Activated CD4-positive, alpha-beta memory T cell treated with anti-CD3 and anti-CD28 coated beads for 36 hours (primary cell): ENCODE results near the gene PTTG1IP. TPM values are rescaled to one million over a fixed set of nuclear protein-coding genes. Genes with fewer than 3 reads are reported as not detected.
A peak's percentile ranks its signal among the peaks of the same experiment; 100 is the strongest.

Source experiments
- CTCF ChIA-PET: fragments of 350-600 bp; sonication (Branson Sonifier 250); formaldehyde crosslinking; loops from one replicate; lab custom pipeline; 2021; ENCODE audit warnings: antibody characterized with exemption, inconsistent platforms; lab: Charles Lee
- POLR2A ChIA-PET: fragments of 350-600 bp; sonication (Branson Sonifier 250); formaldehyde crosslinking; loops from one replicate; lab custom pipeline; 2021; ENCODE audit warnings: antibody characterized with exemption; lab: Charles Lee
- DNase-seq: peaks from one replicate; pipeline ENCODE4 v3.0.0-alpha.2; 2020
- H3K27ac Mint-ChIP-seq: one replicate; pipeline ENCODE4 v1.8.0; 2021; ENCODE audit warnings: mixed read lengths
- H3K27me3 Mint-ChIP-seq: one replicate; pipeline ENCODE4 v1.8.0; 2021; ENCODE audit warnings: mixed read lengths
- H3K36me3 Mint-ChIP-seq: one replicate; pipeline ENCODE4 v1.8.0; 2021; ENCODE audit warnings: mixed read lengths
- H3K4me1 Mint-ChIP-seq: one replicate; pipeline ENCODE4 v1.8.0; 2021; ENCODE audit warnings: low read depth, mixed read lengths
- H3K4me3 Mint-ChIP-seq: one replicate; pipeline ENCODE4 v1.8.0; 2021; ENCODE audit warnings: mild to moderate bottlenecking, mixed read lengths
- H3K9me3 Mint-ChIP-seq: one replicate; pipeline ENCODE4 v1.8.0; 2021; ENCODE audit warnings: mixed read lengths
- intact Hi-C: fragments of 100-400 bp; cut with micrococcal nuclease; formaldehyde crosslinking; loops from one replicate; pipeline ENCODE4 v1.15.1; 2023
- total RNA-seq, 2 experiments: library from RNA; stranded (reverse); gene quantifications; one replicate each; pipeline ENCODE4 v1.2.3, GENCODE V29; 2021

PTTG1IP gene
- total RNA-seq, 2 experiments from 2014 or later = 43.0 to 44.4 TPM

GRCh38 chr21:44818640-44819011, 54.9 kb downstream of the PTTG1IP start:
- CTCF ChIA-PET = interaction anchor here (0.7 to 1.0 kb wide), 2 partner anchors 19 to 55 kb away, joined by 3 read pairs; partner anchors contain the start of gene PTTG1IP
- H3K27ac Mint-ChIP-seq = peak overlapping the region; percentile 64
- H3K9me3 Mint-ChIP-seq = peaks cover 28% of the 10 kb centered on the region
- intact Hi-C loops = loop anchor here (5.0 kb wide), 2 partner anchors 109 to 264 kb away; no protein-coding TSS in a partner anchor
- peaks cover 11% of the 10 kb centered on the region for H3K4me1 Mint-ChIP-seq
- no peaks in the 10 kb centered on the region for H3K27me3 Mint-ChIP-seq
- peak overlapping the region; percentile 56 for H3K4me3 Mint-ChIP-seq
- POLR2A ChIA-PET = no interaction called here
- DNase-seq = no peak
- no peaks in the 10 kb centered on the region for H3K36me3 Mint-ChIP-seq

- peaks cover 11% of the 10 kb centered on the region for H3K4me1 Mint-ChIP-seq
- H3K9me3 Mint-ChIP-seq = peaks cover 22% of the 10 kb centered on the region
- H3K4me3 Mint-ChIP-seq = peak within 1 kb of the TSS; percentile 72
- peak; percentile 89 for DNase-seq
- peaks cover 2% of the 10 kb centered on the region for H3K36me3 Mint-ChIP-seq
- no peaks in the 10 kb centered on the region for H3K27me3 Mint-ChIP-seq
- ChIA-PET CTCF (interaction anchor here (1.0 kb wide), 3 partner anchors 17 to 25 kb away, joined by 3 to 11 read pairs (median 5); partner anchors contain the start of gene UBE2G2), POLR2A (interaction anchor here (1.1 kb wide), 1 partner anchor 17 kb away, joined by 6 read pairs; the partner anchor contains the start of gene UBE2G2)
- H3K27ac Mint-ChIP-seq = peak within 1 kb of the TSS; percentile 64
- intact Hi-C loops = loop anchor here (1.0 to 5.0 kb wide), 4 partner anchors 17 to 264 kb away; partner anchors contain the start of genes PTTG1IP and UBE2G2
Measured at GRCh38 chr21:44817914-44818639, 55.4 kb downstream of the PTTG1IP start, which contains the start of gene SUMO3. Gene SUMO3, minus strand, starts transcription at chr21:44818062. Its CDS starts 94 bp downstream, at chr21:44817968.

GRCh38 chr21:44817506-44817880, 56.0 kb downstream of the PTTG1IP start:
- H3K27ac Mint-ChIP-seq = peak overlapping the region; percentile 33
- H3K4me3 Mint-ChIP-seq = peak overlapping the region; percentile 72
- peaks cover 17% of the 10 kb centered on the region for H3K9me3 Mint-ChIP-seq
- intact Hi-C loops = loop anchor here (1.0 to 5.0 kb wide), 4 partner anchors 16 to 265 kb away; partner anchors contain the start of genes PTTG1IP and UBE2G2
- peaks cover 11% of the 10 kb centered on the region for H3K4me1 Mint-ChIP-seq
- H3K27me3 Mint-ChIP-seq = no peaks in the 10 kb centered on the region
- DNase-seq = peak; percentile 95
- ChIA-PET CTCF (interaction anchor here (0.6 to 1.0 kb wide), 4 partner anchors 16 to 114 kb away, joined by 3 to 11 read pairs (median 4); partner anchors contain the start of gene UBE2G2), POLR2A (interaction anchor here (0.6 to 1.1 kb wide), 2 partner anchors 16 to 56 kb away, joined by 6 to 9 read pairs; partner anchors contain the start of genes PTTG1IP and UBE2G2)
- peaks cover 3% of the 10 kb centered on the region for H3K36me3 Mint-ChIP-seq

GRCh38 chr21:44816761-44817505, 56.6 kb downstream of the PTTG1IP start:
- DNase-seq = no peak
- intact Hi-C loops = loop anchor here (1.0 to 5.0 kb wide), 4 partner anchors 16 to 265 kb away; partner anchors contain the start of genes PTTG1IP and UBE2G2
- no peaks in the 10 kb centered on the region for H3K27me3 Mint-ChIP-seq
- H3K36me3 Mint-ChIP-seq = peaks cover 3% of the 10 kb centered on the region
- peaks cover 11% of the 10 kb centered on the region for H3K4me1 Mint-ChIP-seq
- H3K4me3 Mint-ChIP-seq = peak overlapping the region; percentile 72
- POLR2A ChIA-PET = interaction anchor here (0.6 to 1.1 kb wide), 2 partner anchors 16 to 57 kb away, joined by 6 to 9 read pairs; partner anchors contain the start of genes PTTG1IP and UBE2G2
- CTCF ChIA-PET = interaction anchor here (0.6 to 1.0 kb wide), 4 partner anchors 16 to 115 kb away, joined by 3 to 11 read pairs (median 4); partner anchors contain the start of gene UBE2G2
- peaks cover 11% of the 10 kb centered on the region for H3K9me3 Mint-ChIP-seq
- peak overlapping the region; percentile 33 for H3K27ac Mint-ChIP-seq

GRCh38 chr21:44815852-44816628, 57.5 kb downstream of the PTTG1IP start:
- intact Hi-C loops = loop anchor here (5.0 kb wide), 2 partner anchors 111 to 266 kb away; no protein-coding TSS in a partner anchor
- ChIA-PET POLR2A (interaction anchor here (0.5 to 1.6 kb wide), 2 partner anchors 15 to 57 kb away, joined by 3 to 5 read pairs; partner anchors contain the start of gene UBE2G2), CTCF (interaction anchor here (1.1 to 2.6 kb wide), 3 partner anchors 13 to 23 kb away, joined by 3 to 9 read pairs (median 4); partner anchors contain the start of gene UBE2G2)
- Mint-ChIP-seq H3K36me3 (peaks cover 3% of the 10 kb centered on the region), H3K9me3 (peaks cover 8% of the 10 kb centered on the region), H3K27me3 (no peaks in the 10 kb centered on the region), H3K4me3 (peak overlapping the region; percentile 69), H3K27ac (peak overlapping the region; percentile 23), H3K4me1 (peaks cover 12% of the 10 kb centered on the region)
- DNase-seq = no peak

GRCh38 chr21:44815225-44815624, 58.3 kb downstream of the PTTG1IP start:
- H3K27me3 Mint-ChIP-seq = no peaks in the 10 kb centered on the region
- peaks cover 14% of the 10 kb centered on the region for H3K4me1 Mint-ChIP-seq
- intact Hi-C loops = loop anchor here (5.0 kb wide), 2 partner anchors 112 to 267 kb away; no protein-coding TSS in a partner anchor
- CTCF ChIA-PET = interaction anchor here (0.9 to 2.6 kb wide), 4 partner anchors 12 to 22 kb away, joined by 3 to 9 read pairs (median 4); partner anchors contain the start of gene UBE2G2
- peaks cover 5% of the 10 kb centered on the region for H3K36me3 Mint-ChIP-seq
- no peak overlapping the region for H3K27ac Mint-ChIP-seq
- H3K9me3 Mint-ChIP-seq = peaks cover 8% of the 10 kb centered on the region
- no peak for DNase-seq
- no peak overlapping the region for H3K4me3 Mint-ChIP-seq
- POLR2A ChIA-PET = interaction anchor here (1.2 to 1.6 kb wide), 2 partner anchors 12 to 14 kb away, joined by 5 read pairs; partner anchors contain the start of gene UBE2G2

GRCh38 chr21:44814498-44815023, 58.9 kb downstream of the PTTG1IP start:
- no peaks in the 10 kb centered on the region for H3K27me3 Mint-ChIP-seq
- H3K4me1 Mint-ChIP-seq = peaks cover 17% of the 10 kb centered on the region
- H3K27ac Mint-ChIP-seq = no peak overlapping the region
- DNase-seq = no peak
- H3K4me3 Mint-ChIP-seq = no peak overlapping the region
- peaks cover 2% of the 10 kb centered on the region for H3K9me3 Mint-ChIP-seq
- intact Hi-C loops = loop anchor here (5.0 kb wide), 2 partner anchors 113 to 268 kb away; no protein-coding TSS in a partner anchor
- ChIA-PET CTCF (interaction anchor here (0.9 to 2.6 kb wide), 2 partner anchors 13 kb away, joined by 4 to 9 read pairs; partner anchors contain the start of gene UBE2G2), POLR2A (interaction anchor here (1.2 kb wide), 1 partner anchor 11 kb away, joined by 5 read pairs; no protein-coding TSS in a partner anchor)
- H3K36me3 Mint-ChIP-seq = peaks cover 5% of the 10 kb centered on the region

- Mint-ChIP-seq H3K4me1 (peaks cover 17% of the 10 kb centered on the region), H3K27me3 (no peaks in the 10 kb centered on the region), H3K9me3 (no peaks in the 10 kb centered on the region), H3K36me3 (peaks cover 11% of the 10 kb centered on the region), H3K4me3 (no peak overlapping the region), H3K27ac (no peak overlapping the region)
- DNase-seq = no peak
- intact Hi-C loops = no loop called here
- ChIA-PET POLR2A (no interaction called here), CTCF (interaction anchor here (1.3 to 2.6 kb wide), 2 partner anchors 13 to 14 kb away, joined by 3 to 9 read pairs; partner anchors contain the start of gene UBE2G2)
Measured at GRCh38 chr21:44813727-44814126, 59.8 kb downstream of the PTTG1IP start.

GRCh38 chr21:44813149-44813548, 60.3 kb downstream of the PTTG1IP start:
- DNase-seq = no peak
- intact Hi-C loops = no loop called here
- peaks cover 17% of the 10 kb centered on the region for H3K4me1 Mint-ChIP-seq
- no peaks in the 10 kb centered on the region for H3K27me3 Mint-ChIP-seq
- ChIA-PET CTCF (interaction anchor here (1.3 kb wide), 1 partner anchor 14 kb away, joined by 3 read pairs; no protein-coding TSS in a partner anchor), POLR2A (no interaction called here)
- H3K9me3 Mint-ChIP-seq = no peaks in the 10 kb centered on the region
- no peak overlapping the region for H3K4me3 Mint-ChIP-seq
- no peak overlapping the region for H3K27ac Mint-ChIP-seq
- peaks cover 11% of the 10 kb centered on the region for H3K36me3 Mint-ChIP-seq

- Mint-ChIP-seq H3K4me3 (no peak overlapping the region), H3K27me3 (no peaks in the 10 kb centered on the region), H3K27ac (no peak overlapping the region), H3K36me3 (peaks cover 12% of the 10 kb centered on the region), H3K4me1 (peaks cover 17% of the 10 kb centered on the region), H3K9me3 (no peaks in the 10 kb centered on the region)
- ChIA-PET POLR2A (no interaction called here), CTCF (interaction anchor here (1.3 kb wide), 1 partner anchor 13 kb away, joined by 3 read pairs; no protein-coding TSS in a partner anchor)
- intact Hi-C loops = no loop called here
- no peak for DNase-seq
Measured at GRCh38 chr21:44812640-44813039, 60.9 kb downstream of the PTTG1IP start.
